Upper lobe of left lung (tissue), 6 donors: ENCODE measurements around the gene TBC1D19. TPM values are rescaled to one million over a fixed set of nuclear protein-coding genes. Genes with fewer than 3 reads are reported as not detected.

Experiments
- ATAC-seq, 2 donors: fragments of 200-7000 bp; cut with Tn5 transposase; one replicate each; pipeline ENCODE4 v1.9.1; 2022; ENCODE audit warnings: mild to moderate bottlenecking in 2 of 2, moderate library complexity in 2 of 2; ENCODE audit not compliant: low FRiP score in 2 of 2
- DNase-seq, 2 donors: peaks; one replicate each; pipeline ENCODE4 v3.0.0-alpha.2; 2019 to 2020
- H3K27ac ChIP-seq, 4 donors: fragments of 200-600 bp; sonication (generic); one replicate each; pipeline ENCODE4 v1.5.1; 2016 to 2019
- H3K27me3 ChIP-seq, 4 donors: fragments of 200-600 bp; sonication (generic); one replicate each; pipeline ENCODE4 v1.5.1; 2017 to 2019
- H3K36me3 ChIP-seq, 4 donors: fragments of 200-600 bp; sonication (generic); one replicate each; pipeline ENCODE4 v1.5.1; 2016 to 2019
- H3K4me1 ChIP-seq, 4 donors: fragments of 200-600 bp; sonication (generic); one replicate each; pipeline ENCODE4 v1.5.1; 2018 to 2019
- H3K4me3 ChIP-seq, 4 donors: fragments of 200-600 bp; sonication (generic); one replicate each; pipeline ENCODE4 v1.5.1; 2017 to 2019; ENCODE audit warnings: mild to moderate bottlenecking in 2 of 4, moderate library complexity in 1 of 4
- H3K9me3 ChIP-seq, 4 donors: fragments of 200-600 bp; sonication (generic); one replicate each; pipeline ENCODE4 v1.5.1; 2018 to 2019
- CTCF ChIP-seq, 6 experiments: fragments of 450-650 bp in 4 of 6; fragments of 200-600 bp in 2 of 6; sonication (generic) in 2 of 6; IDR thresholded peaks; one replicate each; pipeline ENCODE4 v1.5.1; 2016 to 2019; ENCODE audit warnings: antibody characterized with exemption in 6 of 6
- EP300 ChIP-seq, 4 donors: sonication (generic); formaldehyde crosslinking; IDR thresholded peaks; one replicate each; pipeline ENCODE4 v1.5.1; 2017; ENCODE audit warnings: antibody characterized with exemption in 4 of 4, control low read depth in 2 of 4
- POLR2A ChIP-seq, 4 donors: fragments of 450-650 bp; IDR thresholded peaks; one replicate each; pipeline ENCODE4 v1.5.1; 2016 to 2017; ENCODE audit warnings: antibody characterized with exemption in 4 of 4, mild to moderate bottlenecking in 2 of 4
- POLR2AphosphoS5 ChIP-seq, 2 donors: sonication (generic); formaldehyde crosslinking; IDR thresholded peaks; one replicate each; pipeline ENCODE4 v1.5.1; 2017; ENCODE audit warnings: antibody characterized with exemption in 2 of 2
- WGBS, 2 donors: methylation state at CpG; one replicate each; pipeline ENCODE4 v1.1.5; 2017 to 2018; 5-methylcytosine and 5-hydroxymethylcytosine counted together
- total RNA-seq, 6 donors: library from RNA; depleted of rRNA in 4 of 6; stranded (reverse); fragments of >200 nt in 4 of 6; gene quantifications; one replicate each; pipeline versions ENCODE4 v1.1.0 to v1.2.1, GENCODE V29; 2016 to 2021
- donor health status: DM: no; HTN: no; CAD: no; lungs with moderate emphysema.
- donor health status: DM: no; HTN: yes; CAD: no; lungs with severe emphysema.

The TBC1D19 gene
- total RNA-seq, 6 donors from 2014 or later, result 6.8 to 35.6 (median 11.8) TPM

- no peaks in the 10 kb centered on the region for H3K27me3 ChIP-seq
- ATAC-seq, result no peak
- no peaks in the 10 kb centered on the region for H3K9me3 ChIP-seq
- H3K4me3 ChIP-seq, result no peak overlapping the region
- TF ChIP-seq EP300 (IDR thresholded peaks at IDR 0.05), result no peak
- no peak for TF ChIP-seq POLR2AphosphoS5 (IDR thresholded peaks at IDR 0.05)
- no peak for TF ChIP-seq CTCF (IDR thresholded peaks at IDR 0.05)
- TF ChIP-seq POLR2A (IDR thresholded peaks at IDR 0.05), result no peak
- no peaks in the 10 kb centered on the region for H3K4me1 ChIP-seq
- no peak for DNase-seq
- H3K27ac ChIP-seq, result no peak overlapping the region
- H3K36me3 ChIP-seq, result peaks cover 0 to 5% (median 0%) of the 10 kb centered on the region in 4 donors
- WGBS, 2 donors, result 77 to 81% methylated on average over 11 of the region's 11 CpGs
Observed at GRCh38 chr4:26731351-26732035, 147.6 kb downstream of the TBC1D19 start.

DNA sequence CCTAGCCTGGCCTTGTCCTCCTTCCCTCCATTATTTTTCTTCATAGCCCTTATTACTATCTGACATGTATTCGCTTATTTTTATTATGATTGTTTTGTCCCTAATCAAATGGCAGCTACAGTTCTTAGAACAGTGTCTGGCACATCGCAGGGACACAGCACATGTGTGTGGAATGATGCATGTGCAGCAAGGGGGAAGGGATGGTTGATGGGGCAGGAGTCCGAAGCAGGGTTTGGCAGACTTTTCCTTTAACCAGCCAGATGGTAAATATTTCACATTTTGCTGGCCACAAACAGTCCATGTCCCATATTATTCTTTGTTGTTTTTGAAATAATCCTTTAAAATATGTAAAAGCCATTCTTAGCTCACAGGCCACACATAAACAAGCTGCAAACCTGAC, 148.5 kb downstream of the TBC1D19 start:
- no peaks in the 10 kb centered on the region for H3K27me3 ChIP-seq
- no peak overlapping the region for H3K27ac ChIP-seq
- WGBS, 2 donors, result 84 to 95% methylated on average over 3 of the region's 3 CpGs
- no peak for DNase-seq
- no peak overlapping the region for H3K4me3 ChIP-seq
- ATAC-seq, result no peak
- no peaks in the 10 kb centered on the region for H3K4me1 ChIP-seq
- TF ChIP-seq POLR2AphosphoS5 (IDR thresholded peaks at IDR 0.05) (no peak), CTCF (IDR thresholded peaks at IDR 0.05) (no peak), POLR2A (IDR thresholded peaks at IDR 0.05) (no peak), EP300 (IDR thresholded peaks at IDR 0.05) (no peak)
- H3K36me3 ChIP-seq, result peaks cover 0 to 5% (median 0%) of the 10 kb centered on the region in 4 donors
- no peaks in the 10 kb centered on the region for H3K9me3 ChIP-seq

GRCh38 chr4:26736621-26737020, 152.7 kb downstream of the TBC1D19 start:
- Histone ChIP-seq H3K4me1 (peaks cover 0 to 3% (median 0%) of the 10 kb centered on the region in 4 donors), H3K9me3 (no peaks in the 10 kb centered on the region), H3K4me3 (no peak overlapping the region), H3K27ac (no peak overlapping the region), H3K27me3 (no peaks in the 10 kb centered on the region), H3K36me3 (no peaks in the 10 kb centered on the region)
- 75 to 84% methylated on average over 1 of the region's 1 CpG for WGBS, 2 donors
- ATAC-seq (no peak), DNase-seq (no peak)
- TF ChIP-seq EP300 (IDR thresholded peaks at IDR 0.05), result no peak
- no peak for TF ChIP-seq POLR2A (IDR thresholded peaks at IDR 0.05)
- no peak for TF ChIP-seq POLR2AphosphoS5 (IDR thresholded peaks at IDR 0.05)
- no peak for TF ChIP-seq CTCF (IDR thresholded peaks at IDR 0.05)

GRCh38 chr4:26737385-26737784, 153.5 kb downstream of the TBC1D19 start:
- Histone ChIP-seq H3K27ac (no peak overlapping the region), H3K4me3 (no peak overlapping the region), H3K9me3 (no peaks in the 10 kb centered on the region), H3K27me3 (no peaks in the 10 kb centered on the region), H3K4me1 (peaks cover 0 to 4% (median 0%) of the 10 kb centered on the region in 4 donors), H3K36me3 (no peaks in the 10 kb centered on the region)
- 76% methylated on average over 1 of the region's 1 CpG for WGBS, 2 donors
- TF ChIP-seq CTCF (IDR thresholded peaks at IDR 0.05) (no peak), POLR2A (IDR thresholded peaks at IDR 0.05) (no peak), POLR2AphosphoS5 (IDR thresholded peaks at IDR 0.05) (no peak), EP300 (IDR thresholded peaks at IDR 0.05) (no peak)
- DNase-seq (no peak), ATAC-seq (no peak)

DNA sequence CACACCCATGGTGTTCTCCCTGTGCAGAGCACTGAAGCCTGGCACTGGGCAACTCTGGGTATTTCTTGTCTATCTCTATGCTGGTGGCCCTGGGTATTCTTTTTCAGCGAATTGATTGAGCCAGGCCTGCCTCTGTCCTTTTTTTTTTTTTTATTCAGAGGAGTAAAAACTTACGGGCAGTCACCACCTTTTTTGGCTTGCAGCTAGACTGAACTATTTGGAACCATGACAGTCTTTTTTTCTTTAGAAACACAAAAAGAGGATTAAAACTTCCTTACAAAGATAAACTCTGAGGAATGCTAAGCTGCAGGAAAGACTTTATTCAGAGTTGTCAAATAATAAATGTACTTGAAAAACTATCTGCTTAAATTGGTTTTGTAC, 157.6 kb downstream of the TBC1D19 start:
- Histone ChIP-seq H3K9me3 (peaks cover 0 to 5% (median 0%) of the 10 kb centered on the region in 4 donors), H3K27me3 (no peaks in the 10 kb centered on the region), H3K4me1 (peaks cover 0 to 4% (median 0%) of the 10 kb centered on the region in 4 donors), H3K36me3 (no peaks in the 10 kb centered on the region), H3K27ac (no peak overlapping the region), H3K4me3 (no peak overlapping the region)
- peak in 1 of 2 donors; percentile 52 for ATAC-seq
- no peak for DNase-seq
- WGBS, 2 donors, result 62 to 71% methylated on average over 2 of the region's 2 CpGs
- TF ChIP-seq POLR2AphosphoS5 (IDR thresholded peaks at IDR 0.05) (no peak), CTCF (IDR thresholded peaks at IDR 0.05) (no peak), EP300 (IDR thresholded peaks at IDR 0.05) (no peak), POLR2A (IDR thresholded peaks at IDR 0.05) (no peak)
